ENCODE measurements around the gene SMPDL3A.
"Not testable (repeated sequence)": the region's sequence is repeated elsewhere in the genome, so short reads cannot be mapped to it uniquely, and the experiment has no call there.

SMPDL3A gene

GRCh38 chr6:122789182-122790027 lies at the start of gene SMPDL3A:
TSS of gene SMPDL3A (plus strand) at chr6:122789258. CDS start at chr6:122789347, 89 bp downstream.
- DNase-seq = peak; percentile 60 to 80

GRCh38 chr6:122740091-122740490 lies 49.0 kb upstream of the SMPDL3A start:
- DNase-seq = no peak

GRCh38 chr6:122740936-122741335 lies 48.1 kb upstream of the SMPDL3A start:
- no peak for DNase-seq

GRCh38 chr6:122744247-122744646 lies 44.8 kb upstream of the SMPDL3A start:
- peak in 1 of 2 experiments; percentile 13 for DNase-seq

- peak; percentile 37 to 72 for DNase-seq
These were observed 44.2 kb upstream of the SMPDL3A start for GRCh38 chr6:122744856-122745255.

GRCh38 chr6:122746688-122747087 lies 42.4 kb upstream of the SMPDL3A start:
- no peak for DNase-seq

- no peak for DNase-seq
These were observed 41.5 kb upstream of the SMPDL3A start for GRCh38 chr6:122747573-122747972.

- DNase-seq = not testable (repeated sequence)
These were observed 40.1 kb upstream of the SMPDL3A start for GRCh38 chr6:122748945-122749344.

GRCh38 chr6:122749451-122750050 lies 39.5 kb upstream of the SMPDL3A start:
- DNase-seq = no peak

- DNase-seq = no peak
These were observed 37.7 kb upstream of the SMPDL3A start for GRCh38 chr6:122751326-122751725.

- no peak for DNase-seq
These were observed 36.6 kb upstream of the SMPDL3A start for GRCh38 chr6:122752459-122752858.

- DNase-seq = peak; percentile 43 to 62
These were observed 35.9 kb upstream of the SMPDL3A start for GRCh38 chr6:122753000-122753687.

GRCh38 chr6:122753688-122754056 lies 35.4 kb upstream of the SMPDL3A start:
- DNase-seq = peak; percentile 52 to 80

- DNase-seq = no peak
These were observed 34.8 kb upstream of the SMPDL3A start for GRCh38 chr6:122754191-122754731.

GRCh38 chr6:122755901-122756300 lies 33.2 kb upstream of the SMPDL3A start:
- DNase-seq = no peak

GRCh38 chr6:122758927-122759334 lies 30.1 kb upstream of the SMPDL3A start:
- no peak for DNase-seq

- no peak for DNase-seq
These were observed 28.7 kb upstream of the SMPDL3A start for GRCh38 chr6:122760330-122760729.

- DNase-seq = no peak
These were observed 22.8 kb upstream of the SMPDL3A start for GRCh38 chr6:122766256-122766655.

GRCh38 chr6:122770835-122771601 lies 18.0 kb upstream of the SMPDL3A start:
- peak; percentile 51 to 87 for DNase-seq

GRCh38 chr6:122772724-122773415 lies 16.2 kb upstream of the SMPDL3A start:
- DNase-seq = no peak

GRCh38 chr6:122775975-122776374 lies 13.1 kb upstream of the SMPDL3A start:
- DNase-seq = no peak

- DNase-seq = no peak
These were observed 10.8 kb upstream of the SMPDL3A start for GRCh38 chr6:122778302-122778701.

Measured in NCI-H524 (cell line).